ENCODE data around the gene CADPS2. TPM values are rescaled to one million over a fixed set of nuclear protein-coding genes. Genes with fewer than 3 reads are reported as not detected.

Gene CADPS2
- total and polyA plus RNA-seq, 10 of the 15 experiments (the other 5 are each of a cell fraction or from before 2014, with no cell fraction given), result 0.05 to 7.5 (median 0.25) TPM

GRCh38 chr7:122310119-122311021 is 575.9 kb downstream of the CADPS2 start:
- Histone ChIP-seq H3K9me3 (replicated peaks; ENCODE audit: control insufficient read depth, insufficient read depth, low read length) (no peaks in the 10 kb centered on the region; the same call in 2 of the 3 replicates), H3K4me3 (no peak overlapping the region), H3K9ac (ENCODE audit: control insufficient read depth, insufficient read depth, low read length) (no peak overlapping the region), H2AFZ (ENCODE audit: control insufficient read depth, low read depth, low read length) (no peak overlapping the region), H3K79me2 (ENCODE audit: control insufficient read depth, insufficient read depth, low read length) (no peaks in the 10 kb centered on the region), H3K36me3 (ENCODE audit: control insufficient read depth in 2 of 2, insufficient read depth in 2 of 2, low read length in 1 of 2) (no peaks in the 10 kb centered on the region), H3K27me3 (replicated peaks in 1 of 2; ENCODE audit: control insufficient read depth in 2 of 2, insufficient read depth in 2 of 2, low read length in 1 of 2) (peaks cover 3 to 17% of the 10 kb centered on the region in 2 experiments), H3K27ac (ENCODE audit: control insufficient read depth, insufficient read depth) (no peak overlapping the region), H3K4me2 (ENCODE audit: control insufficient read depth, insufficient read depth) (0 out of 2 replicates have a peak overlapping the region, but pooled peaks have one; percentile 4), H3K4me1 (ENCODE audit: control insufficient read depth, insufficient read depth, low read length) (no peaks in the 10 kb centered on the region), H4K20me1 (ENCODE audit: control insufficient read depth, insufficient read depth) (no peaks in the 10 kb centered on the region)
- BruUV-seq (replicated peaks), result no TSS peak
- ChIA-PET POLR2A (no interaction called here), CTCF (no interaction called here), SMC1A (ENCODE audit: uncharacterized antibody, unreplicated experiment) (interaction anchor here (0.9 to 1.5 kb wide), 2 partner anchors 11 to 218 kb away, joined by 3 to 4 read pairs; no protein-coding TSS in a partner anchor), RAD21 (ENCODE audit: unreplicated experiment) (no interaction called here)
- 26% methylated on average over 37 of the region's 61 CpGs for WGBS (ENCODE audit: insufficient coverage, insufficient replicate concordance, low lambda C conversion rate, missing lambda C conversion rate)
- TF ChIP-seq CHD1 (IDR thresholded peaks at IDR 0.05; ENCODE audit: low read depth, low read length) (no peak), KAT2A (conservative IDR thresholded peaks at IDR 0.05; ENCODE audit: control insufficient read depth, low read depth, low read length) (no peak)
- DNase-seq (ENCODE audit: low read depth, low spot score) (no peak), ATAC-seq (peak; percentile 68), FAIRE-seq (no peak)
- in situ Hi-C loops (cut with MboI), result no loop called here
- intact Hi-C loops (cut with micrococcal nuclease; ENCODE audit: unreplicated experiment), result no loop called here

- BruUV-seq (replicated peaks), result no TSS peak
- ChIA-PET SMC1A (ENCODE audit: uncharacterized antibody, unreplicated experiment) (interaction anchor here (0.9 kb wide), 1 partner anchor 10 kb away, joined by 3 read pairs; no protein-coding TSS in a partner anchor), RAD21 (ENCODE audit: unreplicated experiment) (no interaction called here), CTCF (no interaction called here), POLR2A (no interaction called here)
- H3K9ac ChIP-seq (ENCODE audit: control insufficient read depth, insufficient read depth, low read length), result no peak overlapping the region
- H4K20me1 ChIP-seq (ENCODE audit: control insufficient read depth, insufficient read depth), result no peaks in the 10 kb centered on the region
- no peak overlapping the region for H2AFZ ChIP-seq (ENCODE audit: control insufficient read depth, low read depth, low read length)
- no peak for DNase-seq (ENCODE audit: low read depth, low spot score)
- H3K27me3 ChIP-seq (replicated peaks in 1 of 2; ENCODE audit: control insufficient read depth in 2 of 2, insufficient read depth in 2 of 2, low read length in 1 of 2), result peaks cover 0 to 19% of the 10 kb centered on the region in 2 experiments; a peak in 3 of 4 replicates
- H3K9me3 ChIP-seq (replicated peaks; ENCODE audit: control insufficient read depth, insufficient read depth, low read length), result no peaks in the 10 kb centered on the region; the same call in 2 of the 3 replicates
- no peak for ATAC-seq
- no peaks in the 10 kb centered on the region for H3K4me1 ChIP-seq (ENCODE audit: control insufficient read depth, insufficient read depth, low read length)
- no peak overlapping the region for H3K4me3 ChIP-seq
- no peak for FAIRE-seq
- intact Hi-C loops (cut with micrococcal nuclease; ENCODE audit: unreplicated experiment) (loop anchor here (5.0 kb wide), 1 partner anchor 218 kb away; no protein-coding TSS in a partner anchor), in situ Hi-C loops (cut with MboI) (no loop called here)
- no peaks in the 10 kb centered on the region for H3K36me3 ChIP-seq (ENCODE audit: control insufficient read depth in 2 of 2, insufficient read depth in 2 of 2, low read length in 1 of 2)
- H3K4me2 ChIP-seq (ENCODE audit: control insufficient read depth, insufficient read depth), result no peak overlapping the region
- WGBS (ENCODE audit: insufficient coverage, insufficient replicate concordance, low lambda C conversion rate, missing lambda C conversion rate), result 28% methylated on average over 3 of the region's 3 CpGs
- H3K27ac ChIP-seq (ENCODE audit: control insufficient read depth, insufficient read depth), result no peak overlapping the region
- H3K79me2 ChIP-seq (ENCODE audit: control insufficient read depth, insufficient read depth, low read length), result no peaks in the 10 kb centered on the region
- TF ChIP-seq HDGF (IDR thresholded peaks at IDR 0.05) (no peak), PBX3 (IDR thresholded peaks at IDR 0.05; ENCODE audit: insufficient replicate concordance, low read depth, low read length) (no peak), CTCF (IDR thresholded peaks at IDR 0.05 in 2 of 3, conservative IDR thresholded peaks at IDR 0.05 in 1 of 3; ENCODE audit: control insufficient read depth in 2 of 3, extremely low read depth in 1 of 3, insufficient read depth in 1 of 3, low read depth in 3 of 3, low read length in 3 of 3) (no peak), IRF5 (IDR thresholded peaks at IDR 0.05; ENCODE audit: borderline replicate concordance) (no peak), SUPT20H (IDR thresholded peaks at IDR 0.05; ENCODE audit: borderline replicate concordance, control insufficient read depth, low read depth, low read length) (no peak), TAF1 (IDR thresholded peaks at IDR 0.05; ENCODE audit: borderline replicate concordance, low read depth, low read length) (no peak), MTA2 (IDR thresholded peaks at IDR 0.05; ENCODE audit: low read depth) (no peak), EGR1 (IDR thresholded peaks at IDR 0.05; ENCODE audit: borderline replicate concordance in 1 of 2, low read depth in 2 of 2, low read length in 2 of 2) (no peak)
These were observed 576.8 kb downstream of the CADPS2 start for GRCh38 chr7:122309421-122309820.
